CD4-positive, alpha-beta T cell treated with Interleukin-6 at 100 ng/mL for 8 hours (primary cell): ENCODE results near the gene ARHGAP26.
A peak's percentile ranks its signal among the peaks of the same experiment; 100 is the strongest.

ENCODE experiments used
- DNase-seq: peaks from one replicate; pipeline ENCODE4 v3.0.0-alpha.2; 2020; ENCODE audit warnings: mixed read lengths, low spot score

ARHGAP26 gene

GRCh38 chr5:143166661-143167420 is 396.7 kb downstream of the ARHGAP26 start:
- no peak for DNase-seq

GRCh38 chr5:143168171-143168741 is 398.1 kb downstream of the ARHGAP26 start:
- DNase-seq: no peak

DNA sequence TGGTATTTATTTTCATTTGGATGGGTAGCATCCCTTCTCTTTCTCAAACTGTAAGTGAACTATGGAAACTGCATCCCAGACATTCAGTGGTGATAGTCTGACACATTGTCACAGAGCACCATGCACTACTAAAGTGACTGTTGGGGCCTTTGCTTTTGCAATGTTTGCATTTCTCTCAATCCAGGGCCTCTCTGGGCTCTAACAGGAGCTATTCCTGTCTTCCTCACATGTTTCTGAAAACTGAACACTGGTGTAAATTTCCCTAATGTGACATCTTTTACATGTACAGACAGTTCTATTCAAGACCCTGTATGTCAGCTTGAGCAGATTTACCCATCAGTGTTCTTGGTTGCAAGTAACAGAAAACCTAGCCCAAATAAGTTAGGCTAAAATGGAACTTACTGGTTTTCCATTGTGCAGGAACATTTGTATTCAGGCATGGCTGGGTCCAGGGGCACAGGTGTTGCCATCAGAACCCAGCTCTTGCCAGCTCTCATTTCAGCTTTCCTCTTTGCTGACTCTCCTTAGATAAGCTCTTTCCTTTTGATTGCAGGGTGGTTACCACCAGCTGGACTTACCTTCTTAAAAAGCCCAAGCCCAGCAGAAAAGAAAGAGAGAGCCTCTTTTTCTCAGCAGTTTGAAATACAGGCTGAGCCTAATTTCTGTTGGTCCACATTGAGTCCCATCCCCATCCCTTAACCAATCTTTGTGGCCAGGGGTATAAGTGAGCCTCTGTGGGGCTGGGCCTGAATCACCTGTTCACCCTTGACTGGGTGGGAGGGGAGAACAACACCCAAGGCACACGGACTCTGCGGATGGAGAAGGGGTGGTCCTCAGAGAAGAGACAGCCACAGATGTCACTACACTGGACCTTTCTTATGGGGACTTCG is 399.0 kb downstream of the ARHGAP26 start:
- no peak for DNase-seq

GRCh38 chr5:143170104-143170503 is 399.9 kb downstream of the ARHGAP26 start:
- DNase-seq: no peak

DNA sequence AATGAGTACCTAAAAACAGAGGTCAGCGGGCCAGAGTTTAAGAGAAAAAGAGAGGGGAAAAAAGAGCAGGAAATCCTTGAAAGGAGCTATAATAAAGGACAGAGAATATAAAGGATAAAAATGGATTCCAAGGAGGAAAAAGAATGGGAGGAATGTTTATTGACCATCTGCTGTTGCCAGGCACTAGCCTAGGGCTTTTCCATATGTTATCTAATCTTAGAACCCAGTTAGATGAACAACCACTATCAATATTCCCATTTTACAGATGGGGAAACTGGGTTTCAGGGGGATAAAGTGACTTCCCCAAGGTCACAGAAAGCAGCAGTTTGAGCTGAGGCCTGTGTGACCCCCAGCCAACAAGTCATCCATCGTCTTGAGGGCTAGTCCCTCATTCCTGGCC is 400.8 kb downstream of the ARHGAP26 start:
- DNase-seq: no peak

- DNase-seq: no peak
Measured at GRCh38 chr5:143172739-143173138, 402.6 kb downstream of the ARHGAP26 start.

DNA sequence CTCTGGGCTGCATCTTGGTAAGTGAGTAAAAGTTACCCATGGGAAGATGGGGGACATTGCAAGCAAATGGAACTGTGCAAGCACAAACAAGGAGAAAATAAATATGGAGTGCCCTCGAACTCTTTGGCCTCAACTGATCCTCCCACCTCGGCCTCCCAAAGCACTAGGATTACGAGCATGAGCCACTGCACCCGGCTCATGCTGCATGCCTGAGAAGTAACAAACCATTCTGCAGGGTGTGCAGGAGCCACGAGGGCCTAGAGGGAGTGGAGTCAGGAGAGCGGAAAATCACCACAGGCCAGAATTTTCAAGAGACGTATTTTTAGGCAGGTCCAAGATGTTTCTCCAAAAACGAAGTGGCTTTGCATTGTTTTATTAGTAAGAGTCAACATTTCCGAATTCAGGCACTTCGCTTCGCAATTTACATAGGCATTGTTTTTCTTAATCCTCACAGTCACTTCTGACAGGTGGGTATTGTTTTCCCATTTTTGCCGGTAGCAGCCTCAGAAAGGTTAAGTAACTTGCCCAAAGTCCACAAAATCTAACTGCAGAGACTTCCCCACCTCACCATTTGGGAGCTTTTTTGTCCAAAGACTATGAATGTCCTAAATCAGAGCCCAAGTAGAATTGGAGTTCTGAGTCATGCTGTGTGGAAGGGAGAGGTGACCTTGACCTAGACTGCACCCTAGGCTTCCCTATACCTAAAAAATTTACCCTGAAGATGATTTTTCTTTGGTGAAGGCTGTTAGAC is 403.1 kb downstream of the ARHGAP26 start:
- DNase-seq: no peak

DNA sequence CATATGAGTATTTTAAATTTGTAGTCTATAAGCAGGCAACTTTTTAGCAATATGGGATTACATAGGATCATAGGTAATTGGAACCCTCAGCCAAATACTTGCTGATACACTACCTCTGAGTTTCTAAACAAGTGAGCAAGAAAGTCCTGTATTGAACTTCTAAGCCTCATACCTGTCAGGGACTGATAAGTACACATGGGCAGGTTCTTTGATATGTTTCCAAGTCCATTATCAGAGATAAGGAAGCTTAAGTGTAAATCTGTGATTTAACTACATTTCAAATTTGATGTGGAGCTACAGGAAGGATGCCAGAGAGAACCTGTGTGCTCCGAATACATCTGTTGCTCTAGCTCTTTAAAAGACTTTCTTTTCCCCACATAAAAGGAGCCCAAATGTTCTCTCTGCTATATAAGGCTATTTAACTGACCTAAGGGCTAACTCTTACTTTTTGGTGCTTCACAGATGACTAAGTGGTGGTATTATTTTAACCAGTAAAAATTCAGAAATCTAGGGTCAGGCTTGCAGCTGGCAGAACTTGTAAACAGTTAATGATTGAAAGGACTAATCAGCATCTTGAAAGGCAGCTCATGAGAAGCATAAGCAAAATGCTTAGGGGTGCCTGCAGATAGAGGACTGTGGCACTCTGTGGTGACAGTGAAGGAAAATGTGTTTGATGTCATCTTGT is 404.7 kb downstream of the ARHGAP26 start:
- no peak for DNase-seq

DNA sequence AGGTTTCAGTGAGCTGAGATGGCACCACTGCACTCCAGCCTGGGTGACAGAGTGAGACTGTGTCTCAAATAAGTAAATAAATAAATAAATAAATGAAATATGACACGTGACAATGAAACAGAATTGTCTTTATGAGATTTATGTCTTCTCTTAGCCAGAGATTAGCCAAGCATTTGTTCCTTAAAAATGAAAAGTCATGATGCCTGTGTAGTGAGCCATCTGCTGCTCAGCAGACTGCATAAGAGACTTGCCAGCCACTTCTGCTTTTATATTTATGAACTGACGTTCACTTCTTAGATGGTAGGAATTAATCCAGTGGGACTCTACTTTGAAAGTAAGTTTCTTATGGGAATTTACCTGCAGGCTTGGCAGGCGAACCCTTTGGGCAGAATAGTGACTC is 405.9 kb downstream of the ARHGAP26 start:
- no peak for DNase-seq

- DNase-seq: no peak
Measured at GRCh38 chr5:143177263-143177983, 407.2 kb downstream of the ARHGAP26 start.

- no peak for DNase-seq
Measured at GRCh38 chr5:143179126-143179740, 409.1 kb downstream of the ARHGAP26 start.

DNA sequence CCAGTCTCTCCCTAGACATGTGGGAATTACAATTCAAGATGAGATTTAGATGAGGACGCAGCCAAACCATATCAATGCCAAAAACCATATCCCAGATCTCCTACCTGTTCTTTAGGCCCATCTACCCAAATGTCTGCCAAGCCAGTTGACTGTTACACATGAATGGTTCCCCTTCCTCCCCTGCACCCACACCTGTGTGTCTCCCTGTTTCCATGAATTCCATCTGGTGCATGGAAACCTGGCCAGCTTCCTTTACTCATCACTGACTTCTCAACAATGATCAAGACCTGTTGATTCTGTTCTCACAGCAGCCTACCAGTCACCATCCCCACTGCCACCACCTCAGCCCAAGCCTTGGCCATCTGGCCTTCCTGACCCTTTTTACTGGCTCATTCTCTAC is 410.6 kb downstream of the ARHGAP26 start:
- no peak for DNase-seq

DNA sequence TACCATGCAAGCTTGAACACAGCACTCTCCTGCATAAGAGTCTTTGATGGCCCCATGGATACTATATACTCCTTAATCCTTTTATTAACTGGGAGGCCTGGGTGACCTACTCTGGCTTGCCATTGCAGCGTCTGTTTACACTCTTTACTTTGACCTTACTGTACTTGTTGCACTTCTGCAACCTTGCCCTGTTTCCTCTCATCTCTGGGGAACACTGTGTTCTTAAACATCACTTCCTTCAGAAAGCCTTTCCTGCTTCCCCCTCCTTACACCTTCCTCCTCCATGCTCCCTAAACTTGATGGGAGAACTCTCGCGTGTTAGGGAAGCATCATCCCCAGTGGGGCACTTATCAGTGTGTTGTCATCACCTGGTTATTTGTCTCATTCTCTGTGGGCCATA is 411.0 kb downstream of the ARHGAP26 start:
- DNase-seq: no peak

- no peak for DNase-seq
Measured at GRCh38 chr5:143182106-143182505, 411.9 kb downstream of the ARHGAP26 start.

- DNase-seq: peak; percentile 5
Measured at GRCh38 chr5:143182901-143183820, 413.0 kb downstream of the ARHGAP26 start.

- no peak for DNase-seq
Measured at GRCh38 chr5:143183989-143184388, 413.8 kb downstream of the ARHGAP26 start.

GRCh38 chr5:143186623-143187022 is 416.4 kb downstream of the ARHGAP26 start:
- DNase-seq: no peak

DNA sequence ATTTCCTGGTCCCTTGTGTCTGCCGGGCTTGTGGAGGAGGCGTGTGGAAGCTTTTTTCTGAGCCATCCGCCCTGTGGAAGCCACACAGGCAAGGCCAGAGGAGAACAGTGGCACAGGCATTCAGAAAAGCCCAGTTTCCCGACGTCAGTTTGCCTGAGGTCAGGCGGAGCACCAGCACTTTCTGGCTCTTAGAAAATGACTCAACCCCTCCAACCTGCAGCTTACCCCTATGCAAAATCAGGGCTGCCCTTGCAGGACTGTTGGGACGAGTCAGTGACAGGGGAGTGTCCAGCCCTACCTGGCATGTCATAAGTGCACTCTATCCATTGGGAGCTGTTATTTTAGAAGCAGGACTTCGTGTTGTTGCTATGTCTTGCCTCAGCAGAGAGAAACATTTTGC is 417.3 kb downstream of the ARHGAP26 start:
- no peak for DNase-seq

DNA sequence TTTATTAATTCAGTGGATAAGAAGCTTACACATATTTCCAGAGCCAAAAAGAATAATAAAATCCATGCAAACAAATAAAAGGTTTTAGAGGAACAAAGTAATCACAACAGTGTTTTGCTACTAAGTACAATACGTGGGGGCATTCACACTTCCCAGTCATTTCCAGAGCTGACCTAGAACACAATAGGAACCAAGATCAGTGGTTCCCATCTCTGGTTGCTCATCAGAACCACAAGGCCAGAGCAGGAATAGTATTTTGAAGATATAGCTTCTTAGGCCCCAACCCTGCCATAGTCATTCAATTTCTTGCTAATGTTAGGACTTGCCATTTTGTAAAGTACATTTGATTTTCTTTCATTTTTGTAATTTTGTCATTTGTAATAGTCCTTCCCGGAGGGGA is 417.9 kb downstream of the ARHGAP26 start:
- no peak for DNase-seq
